HFFc6 (cell line): Measurements from ENCODE around the gene SNTG2. TPM values are rescaled to one million over a fixed set of nuclear protein-coding genes. Genes with fewer than 3 reads are reported as not detected.

ENCODE experiments used
- DNase-seq: peaks from one replicate; pipeline ENCODE4 v3.0.0-alpha.2; 2018
- H3K27ac Mint-ChIP-seq: 2 replicates; pipeline ENCODE4 v1.8.0; 2020; ENCODE audit warnings: mild to moderate bottlenecking, mixed read lengths
- H3K27me3 Mint-ChIP-seq: 2 replicates; pipeline ENCODE4 v1.8.0; 2021; ENCODE audit warnings: mild to moderate bottlenecking, moderate library complexity, mixed read lengths; ENCODE audit not compliant: insufficient read depth
- H3K36me3 Mint-ChIP-seq: 2 replicates; pipeline ENCODE4 v1.8.0; 2021; ENCODE audit warnings: low read depth, mixed read lengths
- H3K4me1 Mint-ChIP-seq: 2 replicates; pipeline ENCODE4 v1.8.0; 2020; ENCODE audit warnings: low read depth, mixed read lengths
- H3K4me3 Mint-ChIP-seq: 2 replicates; pipeline ENCODE4 v1.8.0; 2020; ENCODE audit warnings: mild to moderate bottlenecking, moderate library complexity, mixed read lengths
- H3K9me3 Mint-ChIP-seq: 2 replicates; pipeline ENCODE4 v1.8.0; 2020; ENCODE audit warnings: mild to moderate bottlenecking, mixed read lengths
- CTCF ChIP-seq: fragments of 200-600 bp; sonication (generic); IDR thresholded peaks from 2 replicates; pipeline ENCODE4 v1.5.0; 2021; ENCODE audit warnings: antibody characterized with exemption, mild to moderate bottlenecking
- total RNA-seq, 6 experiments: library from RNA; stranded (reverse); fragmentation: NEBNext Ultra II Directional; extraction: Animal tissue kit (Norgen Biotek cat#: 25700); gene quantifications; 2 replicates in 1 of 6; 3 replicates in 5 of 6; pipeline ENCODE4 v1.2.3, GENCODE V29; 2021

SNTG2 gene
- total RNA-seq, 6 experiments from 2014 or later, result not detected

- Mint-ChIP-seq H3K4me1 (peaks cover 16% of the 10 kb centered on the region), H3K27ac (no peak overlapping the region), H3K27me3 (no peaks in the 10 kb centered on the region; the same call in 1 of the 2 replicates), H3K9me3 (peaks cover 4% of the 10 kb centered on the region; the same call in 1 of the 2 replicates), H3K4me3 (no peak overlapping the region), H3K36me3 (no peaks in the 10 kb centered on the region)
- no peak for DNase-seq
- TF ChIP-seq CTCF, result no peak
Measured at GRCh38 chr2:1060372-1060771, 109.7 kb downstream of the SNTG2 start.

GRCh38 chr2:1060987-1061386 is 110.3 kb downstream of the SNTG2 start:
- no peak overlapping the region for H3K27ac Mint-ChIP-seq

GRCh38 chr2:1068241-1068640 is 117.6 kb downstream of the SNTG2 start:
- TF ChIP-seq CTCF, result no peak
- no peak overlapping the region for H3K27ac Mint-ChIP-seq
- H3K9me3 Mint-ChIP-seq, result no peaks in the 10 kb centered on the region
- H3K36me3 Mint-ChIP-seq, result no peaks in the 10 kb centered on the region
- no peak overlapping the region for H3K4me3 Mint-ChIP-seq
- DNase-seq, result no peak
- no peaks in the 10 kb centered on the region for H3K4me1 Mint-ChIP-seq
- H3K27me3 Mint-ChIP-seq, result no peaks in the 10 kb centered on the region; the same call in none of the 2 replicates

More at GRCh38 chr2:1060987-1061386, 110.3 kb downstream of the SNTG2 start:
- no peak overlapping the region for H3K4me3 Mint-ChIP-seq
- H3K9me3 Mint-ChIP-seq, result no peaks in the 10 kb centered on the region
- no peak for DNase-seq
- TF ChIP-seq CTCF, result no peak
- H3K27me3 Mint-ChIP-seq, result no peaks in the 10 kb centered on the region; the same call in 1 of the 2 replicates
- peaks cover 9% of the 10 kb centered on the region for H3K4me1 Mint-ChIP-seq
- no peaks in the 10 kb centered on the region for H3K36me3 Mint-ChIP-seq

- Mint-ChIP-seq H3K4me3 (no peak overlapping the region), H3K36me3 (no peaks in the 10 kb centered on the region), H3K27me3 (no peaks in the 10 kb centered on the region; the same call in none of the 2 replicates), H3K27ac (no peak overlapping the region), H3K4me1 (no peaks in the 10 kb centered on the region), H3K9me3 (no peaks in the 10 kb centered on the region)
- no peak for TF ChIP-seq CTCF
- no peak for DNase-seq
Measured at GRCh38 chr2:1068822-1069221, 118.2 kb downstream of the SNTG2 start.

GRCh38 chr2:1069847-1070246 is 119.2 kb downstream of the SNTG2 start:
- Mint-ChIP-seq H3K36me3 (no peaks in the 10 kb centered on the region), H3K27ac (no peak overlapping the region), H3K9me3 (no peaks in the 10 kb centered on the region), H3K27me3 (no peaks in the 10 kb centered on the region; the same call in 1 of the 2 replicates), H3K4me1 (no peaks in the 10 kb centered on the region), H3K4me3 (no peak overlapping the region)
- no peak for TF ChIP-seq CTCF
- DNase-seq, result no peak

- H3K36me3 Mint-ChIP-seq, result no peaks in the 10 kb centered on the region
- no peaks in the 10 kb centered on the region for H3K9me3 Mint-ChIP-seq
- no peak overlapping the region for H3K4me3 Mint-ChIP-seq
- no peak for TF ChIP-seq CTCF
- H3K27me3 Mint-ChIP-seq, result no peaks in the 10 kb centered on the region; the same call in 1 of the 2 replicates
- H3K4me1 Mint-ChIP-seq, result no peaks in the 10 kb centered on the region
- H3K27ac Mint-ChIP-seq, result no peak overlapping the region
- no peak for DNase-seq
Measured at GRCh38 chr2:1070601-1071000, 120.0 kb downstream of the SNTG2 start.
